ENCODE data around the gene PDC. TPM values are rescaled to one million over a fixed set of nuclear protein-coding genes. Genes with fewer than 3 reads are reported as not detected.

The PDC gene
- total and polyA plus RNA-seq, 9 of the 15 experiments (the other 6 are each of a cell fraction or from before 2014, with no cell fraction given): not detected

- H2AFZ ChIP-seq (ENCODE audit: low read depth, low read length): no peak overlapping the region
- FAIRE-seq (no peak), ATAC-seq (no peak), DNase-seq (ENCODE audit: extremely low read depth in 1 of 4, low spot score in 3 of 4) (no peak)
- WGBS (ENCODE audit: insufficient coverage, low coverage, missing lambda C conversion rate): 2% methylated on average over 3 of the region's 3 CpGs
- BruUV-seq (replicated peaks): no TSS peak
- no peaks in the 10 kb centered on the region for H3K4me1 ChIP-seq (replicated peaks in 1 of 2; ENCODE audit: control insufficient read depth in 2 of 2, insufficient read depth in 2 of 2, low read length in 2 of 2)
- no peaks in the 10 kb centered on the region for H3K27me3 ChIP-seq (ENCODE audit: control insufficient read depth in 2 of 2, insufficient read depth in 2 of 2, low read length in 2 of 2)
- no peaks in the 10 kb centered on the region for H3K9me3 ChIP-seq (replicated peaks; ENCODE audit: control insufficient read depth, insufficient read depth, low read depth, low read length)
- intact Hi-C loops (cut with micrococcal nuclease): no loop called here
- no peaks in the 10 kb centered on the region for H3K79me2 ChIP-seq (ENCODE audit: control insufficient read depth, insufficient read depth, low read length)
- H3K9ac ChIP-seq (ENCODE audit: insufficient read depth in 1 of 2, low read depth in 2 of 2, low read length in 2 of 2): no peak overlapping the region
- ChIA-PET POLR2A (no interaction called here), CTCF (ENCODE audit: low intra/inter-chr PET ratio) (no interaction called here)
- no peak overlapping the region for H3K27ac ChIP-seq (ENCODE audit: extremely low read depth, low read depth, low read length)
- no peaks in the 10 kb centered on the region for H3K9me1 ChIP-seq (ENCODE audit: control insufficient read depth, insufficient read depth, low read length)
- H3K4me3 ChIP-seq: no peak overlapping the region
- H3K4me2 ChIP-seq (ENCODE audit: insufficient read depth, low read length): no peak overlapping the region
- in situ Hi-C loops (cut with MboI): no loop called here
- H4K20me1 ChIP-seq (replicated peaks; ENCODE audit: control insufficient read depth, insufficient read depth, low read length): no peaks in the 10 kb centered on the region
- no peaks in the 10 kb centered on the region for H3K36me3 ChIP-seq (ENCODE audit: control insufficient read depth, insufficient read depth, low read length)
- no peak for TF ChIP-seq CXXC5 (CRISPR knock-in tag; IDR thresholded peaks at IDR 0.05)
- TF ChIP-seq CBFB (CRISPR knock-in tag; IDR thresholded peaks at IDR 0.05): no peak
- TF ChIP-seq POLR2G (IDR thresholded peaks at IDR 0.05; ENCODE audit: low read depth, low read length): no peak
- TF ChIP-seq, protein P1, sequence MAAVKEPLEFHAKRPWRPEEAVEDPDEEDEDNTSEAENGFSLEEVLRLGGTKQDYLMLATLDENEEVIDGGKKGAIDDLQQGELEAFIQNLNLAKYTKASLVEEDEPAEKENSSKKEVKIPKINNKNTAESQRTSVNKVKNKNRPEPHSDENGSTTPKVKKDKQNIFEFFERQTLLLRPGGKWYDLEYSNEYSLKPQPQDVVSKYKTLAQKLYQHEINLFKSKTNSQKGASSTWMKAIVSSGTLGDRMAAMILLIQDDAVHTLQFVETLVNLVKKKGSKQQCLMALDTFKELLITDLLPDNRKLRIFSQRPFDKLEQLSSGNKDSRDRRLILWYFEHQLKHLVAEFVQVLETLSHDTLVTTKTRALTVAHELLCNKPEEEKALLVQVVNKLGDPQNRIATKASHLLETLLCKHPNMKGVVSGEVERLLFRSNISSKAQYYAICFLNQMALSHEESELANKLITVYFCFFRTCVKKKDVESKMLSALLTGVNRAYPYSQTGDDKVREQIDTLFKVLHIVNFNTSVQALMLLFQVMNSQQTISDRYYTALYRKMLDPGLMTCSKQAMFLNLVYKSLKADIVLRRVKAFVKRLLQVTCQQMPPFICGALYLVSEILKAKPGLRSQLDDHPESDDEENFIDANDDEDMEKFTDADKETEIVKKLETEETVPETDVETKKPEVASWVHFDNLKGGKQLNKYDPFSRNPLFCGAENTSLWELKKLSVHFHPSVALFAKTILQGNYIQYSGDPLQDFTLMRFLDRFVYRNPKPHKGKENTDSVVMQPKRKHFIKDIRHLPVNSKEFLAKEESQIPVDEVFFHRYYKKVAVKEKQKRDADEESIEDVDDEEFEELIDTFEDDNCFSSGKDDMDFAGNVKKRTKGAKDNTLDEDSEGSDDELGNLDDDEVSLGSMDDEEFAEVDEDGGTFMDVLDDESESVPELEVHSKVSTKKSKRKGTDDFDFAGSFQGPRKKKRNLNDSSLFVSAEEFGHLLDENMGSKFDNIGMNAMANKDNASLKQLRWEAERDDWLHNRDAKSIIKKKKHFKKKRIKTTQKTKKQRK (IDR thresholded peaks at IDR 0.05; ENCODE audit: borderline replicate concordance, low read depth, low read length): no peak
- TF ChIP-seq PTTG1 (tag; IDR thresholded peaks at IDR 0.05; ENCODE audit: low read depth): no peak
- no peak for TF ChIP-seq SMARCE1 (IDR thresholded peaks at IDR 0.05)
- TF ChIP-seq, protein P2, sequence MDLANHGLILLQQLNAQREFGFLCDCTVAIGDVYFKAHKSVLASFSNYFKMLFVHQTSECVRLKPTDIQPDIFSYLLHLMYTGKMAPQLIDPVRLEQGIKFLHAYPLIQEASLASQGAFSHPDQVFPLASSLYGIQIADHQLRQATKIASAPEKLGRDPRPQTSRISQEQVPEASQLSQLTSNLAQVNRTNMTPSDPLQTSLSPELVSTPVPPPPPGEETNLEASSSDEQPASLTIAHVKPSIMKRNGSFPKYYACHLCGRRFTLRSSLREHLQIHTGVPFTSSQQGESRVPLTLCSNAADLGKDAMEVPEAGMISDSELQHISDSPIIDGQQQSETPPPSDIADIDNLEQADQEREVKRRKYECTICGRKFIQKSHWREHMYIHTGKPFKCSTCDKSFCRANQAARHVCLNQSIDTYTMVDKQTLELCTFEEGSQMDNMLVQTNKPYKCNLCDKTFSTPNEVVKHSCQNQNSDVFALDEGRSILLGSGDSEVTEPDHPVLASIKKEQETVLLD (IDR thresholded peaks at IDR 0.05): no peak
- TF ChIP-seq, protein P3, sequence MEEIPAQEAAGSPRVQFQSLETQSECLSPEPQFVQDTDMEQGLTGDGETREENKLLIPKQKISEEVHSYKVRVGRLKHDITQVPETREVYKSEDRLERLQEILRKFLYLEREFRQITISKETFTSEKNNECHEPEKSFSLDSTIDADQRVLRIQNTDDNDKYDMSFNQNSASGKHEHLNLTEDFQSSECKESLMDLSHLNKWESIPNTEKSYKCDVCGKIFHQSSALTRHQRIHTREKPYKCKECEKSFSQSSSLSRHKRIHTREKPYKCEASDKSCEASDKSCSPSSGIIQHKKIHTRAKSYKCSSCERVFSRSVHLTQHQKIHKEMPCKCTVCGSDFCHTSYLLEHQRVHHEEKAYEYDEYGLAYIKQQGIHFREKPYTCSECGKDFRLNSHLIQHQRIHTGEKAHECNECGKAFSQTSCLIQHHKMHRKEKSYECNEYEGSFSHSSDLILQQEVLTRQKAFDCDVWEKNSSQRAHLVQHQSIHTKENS (CRISPR knock-in tag; IDR thresholded peaks at IDR 0.05): no peak
- no peak for TF ChIP-seq ZFPM2 (CRISPR knock-in tag; IDR thresholded peaks at IDR 0.05)
- TF ChIP-seq ZC3H8 (IDR thresholded peaks at IDR 0.05): no peak
- no peak for TF ChIP-seq PKNOX1 (IDR thresholded peaks at IDR 0.05)
- TF ChIP-seq, protein P4, sequence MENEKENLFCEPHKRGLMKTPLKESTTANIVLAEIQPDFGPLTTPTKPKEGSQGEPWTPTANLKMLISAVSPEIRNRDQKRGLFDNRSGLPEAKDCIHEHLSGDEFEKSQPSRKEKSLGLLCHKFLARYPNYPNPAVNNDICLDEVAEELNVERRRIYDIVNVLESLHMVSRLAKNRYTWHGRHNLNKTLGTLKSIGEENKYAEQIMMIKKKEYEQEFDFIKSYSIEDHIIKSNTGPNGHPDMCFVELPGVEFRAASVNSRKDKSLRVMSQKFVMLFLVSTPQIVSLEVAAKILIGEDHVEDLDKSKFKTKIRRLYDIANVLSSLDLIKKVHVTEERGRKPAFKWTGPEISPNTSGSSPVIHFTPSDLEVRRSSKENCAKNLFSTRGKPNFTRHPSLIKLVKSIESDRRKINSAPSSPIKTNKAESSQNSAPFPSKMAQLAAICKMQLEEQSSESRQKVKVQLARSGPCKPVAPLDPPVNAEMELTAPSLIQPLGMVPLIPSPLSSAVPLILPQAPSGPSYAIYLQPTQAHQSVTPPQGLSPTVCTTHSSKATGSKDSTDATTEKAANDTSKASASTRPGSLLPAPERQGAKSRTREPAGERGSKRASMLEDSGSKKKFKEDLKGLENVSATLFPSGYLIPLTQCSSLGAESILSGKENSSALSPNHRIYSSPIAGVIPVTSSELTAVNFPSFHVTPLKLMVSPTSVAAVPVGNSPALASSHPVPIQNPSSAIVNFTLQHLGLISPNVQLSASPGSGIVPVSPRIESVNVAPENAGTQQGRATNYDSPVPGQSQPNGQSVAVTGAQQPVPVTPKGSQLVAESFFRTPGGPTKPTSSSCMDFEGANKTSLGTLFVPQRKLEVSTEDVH (IDR thresholded peaks at IDR 0.05; ENCODE audit: low read depth, partially characterized antibody): no peak
- no peak for TF ChIP-seq ZNF445 (CRISPR knock-in tag; IDR thresholded peaks at IDR 0.05; ENCODE audit: low read depth)
These were observed 3.0 kb upstream of the PDC start for GRCh38 chr1:186463926-186464325.
